Measurements from ENCODE around the gene RBM17.
"Not testable (repeated sequence)": the region's sequence is repeated elsewhere in the genome, so short reads cannot be mapped to it uniquely, and the experiment has no call there.

RBM17 gene

DNA sequence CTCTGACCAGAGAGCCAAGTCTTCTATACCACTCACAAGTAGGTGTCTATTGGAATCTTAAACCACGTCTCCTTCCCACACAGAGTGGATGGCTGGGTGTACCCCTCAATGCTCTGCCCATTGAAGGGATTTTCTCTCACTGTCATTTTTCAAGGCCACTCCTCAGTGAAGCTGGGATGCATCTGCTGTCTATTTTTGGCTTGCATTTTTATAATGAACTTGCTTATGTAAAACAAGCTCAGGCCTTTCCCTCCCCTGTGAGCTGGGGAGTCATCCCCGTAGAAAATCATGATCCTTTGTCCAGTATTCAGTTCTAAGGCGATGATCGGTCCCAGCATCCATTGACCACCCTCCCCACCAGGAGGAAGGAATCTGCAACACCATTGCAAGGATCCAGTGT lies 9.8 kb upstream of the RBM17 start:
- no peak for DNase-seq (ENCODE audit: low read depth in 2 of 2)

DNA sequence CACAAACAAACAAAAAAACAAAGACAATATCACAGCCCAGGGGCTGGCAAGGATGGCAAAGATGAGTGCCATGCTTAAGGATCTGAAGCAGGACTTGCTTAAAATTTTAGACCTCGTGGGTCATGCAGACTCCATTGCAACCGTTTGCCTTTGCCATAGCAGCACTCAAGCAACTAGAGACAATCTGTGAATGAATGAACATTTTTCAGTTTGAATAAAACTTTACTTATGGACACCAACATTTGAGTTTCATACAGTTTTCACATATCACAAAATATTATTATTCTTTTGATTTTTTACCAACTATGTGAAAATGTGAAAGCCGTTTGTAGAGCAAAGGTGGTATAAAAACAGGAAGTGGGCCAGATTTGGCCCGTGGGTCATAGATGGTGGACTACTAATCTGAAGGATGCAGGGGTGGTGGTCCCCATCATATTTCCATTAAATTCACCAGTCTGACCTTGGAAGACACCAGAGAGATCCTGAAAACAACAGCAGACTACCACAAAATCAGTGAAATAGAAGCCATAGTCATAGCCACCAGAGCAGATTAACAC lies 8.3 kb upstream of the RBM17 start:
- no peak for DNase-seq (ENCODE audit: low read depth in 2 of 2)

DNA sequence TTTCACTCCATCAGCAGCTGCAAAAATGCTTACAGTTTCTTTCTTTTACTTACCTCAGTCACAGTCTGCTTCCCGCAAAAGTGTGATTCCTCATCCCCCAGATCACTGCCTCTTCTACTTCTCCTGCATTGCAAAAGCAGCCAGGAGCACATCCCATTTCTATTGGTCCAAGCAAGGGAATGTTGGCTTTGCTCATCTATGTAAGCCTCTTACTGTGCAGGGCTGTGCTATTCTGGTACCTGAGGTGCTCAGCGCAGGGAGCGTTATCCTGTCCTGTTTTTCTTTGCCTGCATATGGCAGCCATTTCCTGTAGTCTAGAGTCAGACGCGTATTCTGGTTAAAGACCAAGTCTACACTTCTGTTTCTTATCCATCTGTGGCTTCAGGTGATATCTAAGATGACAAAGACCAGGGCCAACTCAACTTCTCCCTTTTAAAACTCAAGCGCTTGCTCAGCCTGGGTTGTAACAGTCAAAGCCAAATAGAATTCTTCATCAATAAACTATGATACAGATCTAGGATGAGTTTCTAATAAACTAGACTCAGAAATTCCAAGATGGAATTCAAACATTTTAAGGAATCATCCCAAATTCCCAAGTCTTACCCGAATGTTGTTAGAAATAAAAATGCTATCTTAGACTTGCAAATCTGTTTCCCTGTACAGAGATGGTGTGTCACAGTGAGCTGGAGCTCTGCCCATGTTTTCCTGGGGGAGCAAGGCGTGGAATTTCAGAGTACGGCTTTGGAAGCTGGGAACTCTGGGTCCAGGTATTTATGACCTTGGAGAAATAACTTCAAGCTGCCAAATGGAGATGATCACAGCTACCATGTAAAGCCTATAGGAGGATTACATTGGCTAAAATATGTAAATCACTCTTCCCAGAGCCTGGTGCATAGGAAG lies 6.1 kb upstream of the RBM17 start:
- DNase-seq (ENCODE audit: low read depth in 2 of 2) = no peak

DNA sequence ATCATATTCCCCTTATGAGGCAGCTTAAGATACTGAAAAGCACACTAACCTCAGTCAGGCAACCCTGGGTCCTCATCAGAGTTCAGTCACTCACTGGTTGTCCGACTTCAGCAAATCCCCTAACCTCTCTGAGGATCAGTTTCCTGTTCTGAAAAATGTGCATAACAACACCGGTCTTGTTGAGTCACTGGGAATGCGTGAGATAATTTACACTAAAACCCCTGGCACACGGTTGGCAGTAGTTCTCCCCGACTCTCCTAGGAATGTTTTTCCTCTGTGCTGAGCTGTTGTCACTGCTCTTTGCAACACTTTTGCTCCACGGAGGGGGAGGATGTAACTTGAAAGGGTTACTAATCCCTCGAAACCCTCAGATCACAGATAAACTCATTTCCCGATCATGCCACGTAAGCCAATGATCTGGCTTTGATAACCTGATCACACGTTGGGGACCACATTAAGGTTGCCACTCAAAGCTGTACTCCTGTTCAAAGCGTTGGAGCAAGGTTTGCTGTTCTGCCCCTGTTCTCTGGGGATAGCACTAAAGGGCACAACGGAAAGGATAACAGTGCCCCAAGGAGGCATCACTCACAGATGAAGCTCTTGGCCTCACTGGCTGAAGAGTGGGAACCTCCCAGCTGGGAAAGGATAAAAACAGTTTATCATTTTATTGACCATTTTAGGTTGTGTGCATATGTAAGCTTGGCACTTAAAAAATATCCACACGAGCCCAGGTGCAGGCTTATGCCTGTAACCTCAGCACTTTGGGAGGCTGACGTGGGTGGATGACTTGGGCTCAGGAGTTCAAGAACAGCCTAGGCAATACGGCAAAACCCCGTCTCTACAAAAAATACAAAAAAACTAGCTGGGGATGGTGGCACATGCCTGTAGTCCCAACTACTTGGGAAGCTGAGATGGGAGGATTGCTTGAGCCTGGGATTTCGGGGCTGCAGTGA lies 5.0 kb upstream of the RBM17 start:
- DNase-seq (ENCODE audit: low read depth in 2 of 2) = peak in 1 of 2 experiments; percentile 58

DNA sequence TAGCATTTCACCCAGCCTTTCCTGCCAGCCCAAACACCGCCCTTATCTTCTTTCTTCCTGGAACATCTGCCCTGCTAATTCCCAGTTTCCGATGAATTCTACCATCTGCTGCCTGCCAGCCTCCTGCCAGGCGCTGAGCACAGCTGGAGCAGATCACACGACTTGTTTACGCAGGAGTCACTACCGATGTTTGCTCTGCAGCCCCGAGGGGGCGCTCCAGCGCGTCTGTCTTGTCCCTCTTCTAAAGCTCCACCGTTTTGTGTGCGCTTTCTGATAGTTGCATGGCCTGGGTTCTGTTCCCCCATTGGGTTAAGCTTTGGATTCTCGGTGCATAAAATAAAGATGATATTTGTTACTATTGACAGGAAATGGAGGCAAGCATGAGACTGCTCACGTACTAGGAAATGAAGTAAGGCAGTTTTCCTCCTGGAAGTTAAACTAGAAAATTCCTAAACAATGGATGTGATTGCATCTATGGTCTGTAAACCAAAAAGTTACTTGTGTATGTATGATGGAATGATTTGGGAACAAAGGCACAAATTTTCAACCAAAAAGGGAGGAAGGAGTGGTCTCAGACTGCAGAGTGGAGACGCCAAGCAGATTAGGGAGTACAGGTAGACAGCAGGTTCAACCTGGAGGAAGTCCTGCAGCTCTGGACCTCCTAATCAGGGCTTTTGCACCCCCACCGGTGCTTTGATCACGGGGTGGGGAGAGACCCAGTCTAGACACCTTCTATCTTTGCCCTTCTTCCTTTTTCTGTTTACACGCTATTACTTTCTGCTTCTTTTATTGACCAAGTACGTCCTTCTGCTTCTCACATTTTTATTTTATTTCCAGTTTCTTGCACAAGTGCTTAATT lies 2.2 kb upstream of the RBM17 start:
- peak; percentile 71 to 86 for DNase-seq (ENCODE audit: low read depth in 2 of 2)

DNA sequence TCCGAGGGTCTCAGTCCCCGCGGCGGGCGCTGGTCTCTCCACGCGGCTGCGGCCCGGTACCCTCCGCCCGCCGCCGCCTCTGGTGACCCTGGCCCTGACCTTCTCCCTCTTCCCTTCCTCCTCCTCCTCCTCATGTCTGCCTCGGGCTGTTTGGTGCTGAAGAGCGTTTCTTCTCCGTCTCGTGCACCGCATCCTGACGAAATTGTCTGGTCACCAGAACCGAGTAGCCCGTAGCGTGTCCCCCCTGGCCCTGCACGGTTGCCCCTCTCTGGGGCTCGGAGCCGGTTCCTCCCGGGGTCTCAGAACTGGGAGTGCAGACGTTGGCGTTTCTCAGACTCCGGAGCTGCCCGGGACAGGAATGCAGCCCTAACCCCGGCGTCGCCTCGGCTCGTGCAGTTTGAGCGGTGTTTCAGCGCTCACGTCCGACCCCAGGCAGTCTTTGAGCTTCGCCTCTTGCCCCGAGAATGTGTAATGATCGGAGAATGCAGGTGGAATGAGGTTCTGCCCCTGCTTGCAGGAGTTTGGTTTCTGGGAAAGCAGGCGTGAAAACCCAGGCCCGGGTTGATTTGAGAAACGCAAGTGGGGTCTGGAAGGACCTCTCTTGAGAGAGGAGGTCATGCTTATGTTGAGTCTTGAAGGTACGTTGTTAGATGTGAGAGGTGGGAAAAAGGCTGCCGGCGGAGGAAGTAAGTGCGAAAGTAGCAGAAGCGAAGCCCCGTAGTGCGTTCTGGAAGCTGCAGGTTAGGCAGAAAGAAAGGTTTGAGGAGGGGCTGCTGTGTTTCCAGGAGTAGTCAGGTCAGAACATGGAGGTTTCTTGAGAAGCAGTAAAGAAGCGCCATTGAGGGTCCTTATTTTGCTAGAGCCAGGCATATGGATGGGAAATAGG lies 743 bp downstream of the RBM17 start:
- no peak for DNase-seq (ENCODE audit: low read depth in 2 of 2)

DNA sequence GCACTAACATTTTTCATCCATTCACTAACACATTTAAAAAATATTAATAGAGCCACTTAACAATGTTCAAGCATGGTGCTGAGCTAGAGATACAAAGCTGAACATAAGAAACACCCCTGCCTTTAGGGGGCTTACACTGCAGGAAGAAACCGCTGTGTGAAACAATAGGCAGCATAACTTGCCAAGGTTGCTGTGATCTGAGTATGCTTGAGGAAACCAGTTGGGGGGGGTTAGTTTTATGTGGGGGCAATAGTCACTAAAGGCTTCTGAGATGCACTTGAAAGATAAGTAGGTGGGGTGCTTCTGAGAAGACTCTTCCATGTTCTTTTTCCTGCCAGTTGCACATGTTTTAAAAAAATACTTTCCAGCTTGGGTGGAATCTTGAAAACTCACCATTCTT lies 2.8 kb downstream of the RBM17 start:
- DNase-seq (ENCODE audit: low read depth in 2 of 2) = no peak

DNA sequence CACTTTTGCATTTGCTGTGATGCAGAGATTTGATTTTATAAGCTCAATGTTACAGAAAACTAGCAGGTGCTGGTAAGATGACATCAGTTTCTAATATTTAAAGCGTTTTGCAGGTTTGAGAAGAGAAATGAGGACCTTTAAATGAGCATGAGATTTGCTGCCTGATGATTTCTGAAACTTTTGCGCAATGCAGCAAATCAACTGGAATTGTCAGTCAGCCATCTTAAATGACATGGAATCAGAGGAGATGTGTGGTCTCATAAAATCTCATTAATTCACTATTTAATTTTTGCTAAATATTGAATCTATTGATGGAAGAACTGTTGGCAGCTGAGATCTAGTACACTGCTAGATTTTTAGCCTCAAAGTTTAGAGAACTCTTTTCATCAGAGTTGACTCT lies 3.9 kb downstream of the RBM17 start:
- no peak for DNase-seq (ENCODE audit: low read depth in 2 of 2)

DNA sequence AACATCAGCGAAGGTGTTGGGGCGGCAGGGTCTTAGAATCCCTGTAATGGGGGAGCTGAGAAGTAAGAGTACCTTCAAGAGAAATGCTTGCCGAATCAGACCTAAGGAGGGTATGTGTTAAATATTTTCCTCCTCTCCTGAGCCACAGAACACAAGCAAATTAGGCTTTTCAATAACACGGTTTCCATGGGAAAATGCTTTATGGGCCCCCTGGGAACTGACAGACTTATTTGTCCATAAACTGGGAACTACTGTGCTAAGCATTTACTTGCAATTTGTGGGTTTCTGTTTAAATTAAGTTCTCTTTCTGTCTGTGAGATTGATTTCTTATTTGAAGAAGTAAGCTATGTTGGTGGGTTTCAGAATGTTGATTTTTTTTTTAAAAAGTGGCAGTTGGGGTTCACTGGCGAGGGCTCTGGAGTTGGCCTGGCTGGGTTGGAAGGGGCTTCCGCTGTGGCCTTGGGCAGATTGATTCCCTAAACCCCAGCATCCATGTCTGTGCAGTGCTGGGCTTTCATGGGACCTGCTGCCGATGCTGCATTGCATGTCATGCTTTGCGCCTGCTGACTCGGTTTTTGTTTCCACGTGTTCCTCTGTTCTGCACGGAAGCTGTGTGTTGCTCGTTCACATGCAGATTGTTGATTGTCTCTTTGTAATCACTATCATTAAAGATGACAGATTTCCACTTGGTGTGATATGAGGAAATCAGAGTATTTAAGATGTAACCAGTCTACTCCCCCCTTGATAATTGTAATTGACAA lies 7.2 kb downstream of the RBM17 start:
- no peak for DNase-seq (ENCODE audit: low read depth in 2 of 2)

DNA sequence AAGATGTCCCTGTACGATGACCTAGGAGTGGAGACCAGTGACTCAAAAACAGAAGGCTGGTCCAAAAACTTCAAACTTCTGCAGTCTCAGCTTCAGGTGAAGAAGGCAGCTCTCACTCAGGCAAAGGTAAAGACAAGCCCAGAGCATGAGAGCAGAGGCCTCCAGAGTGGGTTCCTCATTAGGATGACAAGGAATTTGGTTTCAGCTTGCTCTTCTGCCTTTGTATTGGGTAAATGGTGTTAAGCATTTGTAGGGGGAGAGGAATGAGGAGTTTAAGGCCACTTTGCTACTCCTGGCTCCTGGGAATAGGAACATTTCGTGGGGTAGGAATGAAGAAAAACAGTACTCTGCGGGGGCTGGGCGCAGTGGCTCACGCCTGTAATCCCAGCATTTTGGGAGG lies 8.2 kb downstream of the RBM17 start:
- DNase-seq (ENCODE audit: low read depth in 2 of 2) = no peak

DNA sequence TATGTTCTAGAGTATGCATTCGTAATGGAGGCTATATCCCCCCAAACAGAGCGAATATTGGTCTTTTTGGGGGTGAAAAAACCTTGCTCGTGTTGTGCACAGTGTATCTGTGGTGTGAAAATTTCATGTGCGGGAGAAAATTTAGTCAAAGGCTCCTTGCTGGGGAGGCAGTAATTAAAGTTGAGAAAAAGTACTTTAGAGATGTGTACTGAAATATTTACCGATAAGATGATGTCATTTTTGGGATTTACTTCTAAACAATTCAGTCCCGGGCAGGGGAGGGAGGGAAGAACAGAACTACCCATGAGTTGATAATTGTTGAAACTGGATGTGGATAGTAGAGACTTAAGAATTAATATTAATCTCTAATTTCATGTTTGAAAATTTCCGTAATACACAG lies 9.3 kb downstream of the RBM17 start:
- no peak for DNase-seq (ENCODE audit: low read depth in 2 of 2)

DNA sequence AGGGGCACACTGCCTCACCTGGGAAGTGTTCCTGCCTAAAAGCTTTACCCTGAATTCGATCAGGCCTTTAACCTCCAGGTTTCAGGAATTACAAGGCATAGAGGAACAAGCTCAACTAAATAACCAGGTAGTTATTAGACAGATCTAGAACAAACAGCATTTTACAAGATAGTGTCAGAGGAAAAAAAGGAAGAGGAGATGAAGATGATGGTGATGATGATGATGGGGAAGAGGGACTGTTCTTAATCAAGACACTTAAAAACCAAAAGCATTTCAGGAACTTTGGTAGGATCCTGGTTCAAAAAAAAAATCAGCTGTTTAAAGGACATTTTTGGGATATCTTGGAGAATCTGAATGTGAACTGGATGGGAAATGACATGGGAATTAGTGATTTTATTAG lies 11.5 kb downstream of the RBM17 start:
- DNase-seq (ENCODE audit: low read depth in 2 of 2) = no peak

DNA sequence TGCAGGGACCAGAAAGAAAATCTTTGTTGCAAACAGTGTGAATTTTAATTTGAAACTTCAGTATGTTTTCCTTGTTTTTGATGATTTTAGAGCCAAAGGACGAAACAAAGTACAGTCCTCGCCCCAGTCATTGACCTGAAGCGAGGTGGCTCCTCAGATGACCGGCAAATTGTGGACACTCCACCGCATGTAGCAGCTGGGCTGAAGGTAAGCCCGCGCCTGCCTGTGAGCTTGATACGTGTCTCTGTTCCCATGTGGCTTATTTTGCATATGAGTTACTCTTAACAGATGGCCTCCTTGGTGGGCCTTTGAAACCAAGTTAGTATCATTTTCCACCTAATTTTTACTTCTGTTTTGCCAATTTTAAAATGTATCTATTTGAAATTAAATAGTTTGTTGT lies 12.3 kb downstream of the RBM17 start:
- DNase-seq (ENCODE audit: low read depth in 2 of 2) = no peak

DNA sequence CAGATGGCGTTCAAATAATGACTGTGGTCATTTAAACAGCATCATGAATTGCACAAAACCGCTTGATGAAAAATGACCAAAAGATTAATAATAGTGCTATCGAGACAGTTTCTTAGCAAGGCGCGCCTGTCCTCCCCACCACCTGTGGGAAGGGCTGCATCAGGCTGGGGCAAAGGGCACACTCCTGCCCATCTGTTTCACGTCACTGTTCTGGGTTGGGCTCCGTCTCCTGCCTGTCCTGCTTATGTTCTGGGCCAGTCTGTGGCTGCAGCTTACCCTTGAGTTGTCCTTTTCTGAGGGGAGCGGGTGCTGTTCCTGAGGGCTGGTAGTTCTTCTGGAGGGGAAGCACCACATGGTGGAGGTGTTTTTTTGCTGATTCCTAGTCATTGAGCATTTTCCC lies 13.3 kb downstream of the RBM17 start:
- DNase-seq (ENCODE audit: low read depth in 2 of 2) = no peak

DNA sequence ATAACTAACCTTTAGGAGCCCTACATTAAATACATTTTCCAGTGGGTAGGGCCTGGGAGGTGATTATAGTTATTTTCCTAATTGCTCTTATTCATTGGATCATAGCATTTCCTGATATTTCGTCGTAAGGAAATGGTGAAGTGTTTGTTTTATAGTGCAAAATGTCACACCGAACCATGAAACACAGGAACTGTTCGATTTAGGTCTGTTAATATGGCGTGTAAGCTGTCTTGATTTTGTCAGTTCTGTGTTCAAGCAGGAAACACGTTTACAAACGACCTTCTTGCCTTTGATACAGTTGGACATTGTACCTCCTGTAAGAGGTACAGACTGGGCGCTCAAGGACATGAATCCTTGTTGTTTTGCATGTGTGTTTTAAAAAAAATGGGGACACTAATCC lies 14.8 kb downstream of the RBM17 start:
- no peak for DNase-seq (ENCODE audit: low read depth in 2 of 2)

DNA sequence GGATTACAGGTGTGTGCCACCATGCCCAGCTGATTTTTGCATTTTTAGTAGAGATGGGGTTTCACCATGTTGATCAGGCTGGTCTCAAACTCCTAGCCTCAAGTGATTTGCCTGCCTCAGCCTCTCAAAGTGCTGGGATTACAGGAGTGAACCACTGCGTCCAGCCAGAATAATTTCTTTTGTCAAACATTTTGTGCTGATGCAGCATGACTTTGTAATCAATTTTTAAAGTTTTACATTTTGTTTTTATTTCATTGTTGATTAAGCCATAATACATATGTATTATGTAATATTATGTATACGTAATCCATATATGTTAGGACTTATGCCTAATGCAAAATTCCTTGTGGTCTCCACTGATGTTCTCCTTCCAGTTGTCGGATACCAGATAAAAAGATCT lies 18.8 kb downstream of the RBM17 start:
- DNase-seq (ENCODE audit: low read depth in 2 of 2) = not testable (repeated sequence)

DNA sequence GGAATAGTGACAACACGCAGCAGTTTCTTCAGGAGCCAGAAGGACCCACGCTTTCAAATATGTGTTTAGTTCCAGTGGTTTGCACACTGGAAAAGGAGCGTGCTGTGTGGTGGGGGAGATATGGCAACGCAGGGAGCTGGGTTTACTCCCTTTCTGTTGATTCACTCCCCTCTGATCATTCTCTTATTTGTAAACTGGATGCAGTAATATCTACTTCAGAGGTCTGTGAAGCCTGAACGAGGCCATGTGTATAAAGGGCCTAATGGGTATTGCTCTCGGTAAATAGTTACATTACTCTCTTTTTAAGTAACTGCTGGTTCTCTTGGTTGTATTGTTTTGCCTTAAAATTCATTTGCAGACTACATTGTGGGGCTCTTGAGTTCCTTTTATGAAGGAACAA lies 19.2 kb downstream of the RBM17 start:
- DNase-seq (ENCODE audit: low read depth in 2 of 2) = no peak

DNA sequence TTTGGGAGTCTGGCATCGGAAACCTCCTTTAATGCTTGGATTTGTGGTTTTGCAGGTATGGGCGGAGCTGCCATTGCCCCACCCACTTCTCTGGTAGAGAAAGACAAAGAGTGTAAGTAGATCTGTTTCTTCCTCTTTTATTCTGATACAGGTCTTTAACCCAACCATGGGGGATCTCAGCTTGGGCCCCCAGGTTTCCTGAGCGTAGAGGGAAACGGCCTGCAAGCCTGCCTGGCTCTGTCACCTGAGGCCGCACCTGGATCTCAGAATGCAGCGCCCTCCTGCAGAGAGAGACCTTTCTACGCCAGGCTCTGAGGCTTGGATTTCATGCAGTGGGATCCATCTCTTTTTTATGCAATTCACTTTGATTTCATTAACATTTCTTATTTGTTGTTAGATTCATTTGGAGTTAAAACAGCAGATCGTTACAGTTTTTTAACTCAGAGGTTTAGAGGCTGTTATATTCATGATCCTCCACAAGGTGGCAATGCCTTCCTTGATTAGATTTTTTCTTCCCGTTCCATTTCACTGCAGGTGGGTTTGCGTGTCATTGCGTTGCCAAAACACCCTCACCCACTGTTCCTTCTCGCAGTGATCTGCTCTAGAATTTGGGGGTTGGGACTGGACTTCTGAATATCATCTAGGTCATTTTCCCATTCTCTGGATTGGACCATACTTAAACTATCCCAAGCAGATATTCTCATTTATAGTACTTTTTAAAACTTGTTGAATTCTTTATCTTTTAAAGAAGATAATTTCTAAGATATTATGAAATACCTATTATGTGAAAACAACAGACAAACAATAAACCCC lies 20.0 kb downstream of the RBM17 start:
- DNase-seq (ENCODE audit: low read depth in 2 of 2) = no peak

DNA sequence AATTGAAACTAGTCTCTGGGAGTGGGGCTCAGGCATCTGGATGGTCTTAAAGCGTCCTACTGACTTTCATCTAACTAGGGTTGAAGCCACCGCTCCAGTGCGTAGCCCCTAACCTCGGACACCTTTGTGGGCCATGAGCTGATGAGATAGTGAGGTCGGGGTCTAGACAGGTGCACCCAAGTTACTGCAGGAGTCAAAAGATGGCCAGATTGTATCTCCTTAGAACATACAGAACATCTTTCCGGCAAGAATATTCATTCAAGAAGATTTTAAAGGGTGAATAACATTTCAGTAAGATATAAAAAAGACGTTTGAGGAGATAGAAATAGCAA lies 20.6 kb downstream of the RBM17 start:
- DNase-seq (ENCODE audit: low read depth in 2 of 2) = no peak
